Measurements from ENCODE around the gene MAN2A1.

GRCh38 chr5:109899163-109899535 is 209.4 kb downstream of the MAN2A1 start:
- TF ChIP-seq, protein P1, sequence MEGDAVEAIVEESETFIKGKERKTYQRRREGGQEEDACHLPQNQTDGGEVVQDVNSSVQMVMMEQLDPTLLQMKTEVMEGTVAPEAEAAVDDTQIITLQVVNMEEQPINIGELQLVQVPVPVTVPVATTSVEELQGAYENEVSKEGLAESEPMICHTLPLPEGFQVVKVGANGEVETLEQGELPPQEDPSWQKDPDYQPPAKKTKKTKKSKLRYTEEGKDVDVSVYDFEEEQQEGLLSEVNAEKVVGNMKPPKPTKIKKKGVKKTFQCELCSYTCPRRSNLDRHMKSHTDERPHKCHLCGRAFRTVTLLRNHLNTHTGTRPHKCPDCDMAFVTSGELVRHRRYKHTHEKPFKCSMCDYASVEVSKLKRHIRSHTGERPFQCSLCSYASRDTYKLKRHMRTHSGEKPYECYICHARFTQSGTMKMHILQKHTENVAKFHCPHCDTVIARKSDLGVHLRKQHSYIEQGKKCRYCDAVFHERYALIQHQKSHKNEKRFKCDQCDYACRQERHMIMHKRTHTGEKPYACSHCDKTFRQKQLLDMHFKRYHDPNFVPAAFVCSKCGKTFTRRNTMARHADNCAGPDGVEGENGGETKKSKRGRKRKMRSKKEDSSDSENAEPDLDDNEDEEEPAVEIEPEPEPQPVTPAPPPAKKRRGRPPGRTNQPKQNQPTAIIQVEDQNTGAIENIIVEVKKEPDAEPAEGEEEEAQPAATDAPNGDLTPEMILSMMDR (conservative IDR thresholded peaks at IDR 0.05; ENCODE audit: low read depth, low read length) = no peak
- TF ChIP-seq EZH2 (IDR thresholded peaks at IDR 0.05; ENCODE audit: borderline replicate concordance, low read depth, low read length, poor library complexity, severe bottlenecking) = no peak
